GDM1 (cell line): ENCODE data around the gene ELMO2.
"Not testable (repeated sequence)": the region's sequence is repeated elsewhere in the genome, so short reads cannot be mapped to it uniquely, and the experiment has no call there.

Experiments
- DNase-seq: peaks from one replicate; lab custom pipeline; 2025; lab: John Stamatoyannopoulos, UW

The ELMO2 gene

DNA sequence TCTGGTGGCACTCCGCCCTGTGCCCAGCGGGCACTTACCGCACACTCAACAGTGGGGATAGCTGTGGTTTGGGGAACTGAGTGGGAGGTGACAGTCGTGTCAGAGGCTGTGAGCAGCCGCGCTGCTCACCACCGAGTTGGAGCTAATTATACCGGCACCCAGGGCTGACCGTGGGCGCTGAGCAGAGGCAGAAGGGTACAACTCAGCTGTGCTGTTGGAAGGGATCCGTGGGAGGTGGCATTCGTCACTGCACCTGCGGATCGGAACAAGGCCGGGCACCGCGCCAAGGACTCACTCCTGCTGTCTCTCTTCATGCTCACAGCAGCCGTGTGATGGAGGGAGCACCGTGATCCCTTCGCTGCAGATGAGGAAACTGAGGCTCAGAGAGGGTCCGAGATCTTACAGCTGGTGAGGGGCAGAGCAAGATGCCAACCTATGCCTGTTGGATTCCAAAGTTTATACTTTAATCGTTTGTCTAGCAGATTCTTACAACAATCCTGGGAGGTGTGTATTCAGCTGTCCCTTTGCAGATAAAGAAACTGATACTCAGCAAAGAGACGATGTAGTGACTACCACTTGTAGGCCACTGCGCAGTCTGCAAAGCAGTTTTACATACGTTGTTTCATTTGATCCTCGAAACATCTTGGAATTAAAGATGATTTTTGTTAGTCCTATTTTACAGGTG lies 713 bp upstream of the ELMO2 start:
- no peak for DNase-seq

DNA sequence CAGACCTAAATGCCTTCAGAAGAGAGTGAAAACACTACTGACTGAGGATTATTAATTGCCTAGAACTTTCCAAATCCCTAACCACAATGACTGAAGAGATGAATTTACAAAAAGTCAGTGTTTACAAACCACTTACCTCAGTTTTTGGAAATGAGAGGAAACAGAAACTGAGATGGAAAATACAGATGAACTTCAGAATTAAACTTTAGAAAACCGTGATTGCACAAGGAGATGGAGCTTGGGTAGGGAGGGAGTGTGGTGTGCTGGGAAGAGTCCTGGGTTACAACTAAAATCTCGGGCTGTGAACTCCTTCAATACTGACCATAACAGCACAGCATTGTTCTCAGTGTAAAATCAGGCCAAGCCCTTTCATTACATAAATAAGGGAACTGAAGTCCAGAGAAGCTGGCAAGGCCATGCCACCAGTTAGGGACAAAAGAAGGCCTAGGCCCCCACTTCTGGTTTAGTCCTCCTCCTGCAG lies 4.0 kb downstream of the ELMO2 start:
- no peak for DNase-seq

DNA sequence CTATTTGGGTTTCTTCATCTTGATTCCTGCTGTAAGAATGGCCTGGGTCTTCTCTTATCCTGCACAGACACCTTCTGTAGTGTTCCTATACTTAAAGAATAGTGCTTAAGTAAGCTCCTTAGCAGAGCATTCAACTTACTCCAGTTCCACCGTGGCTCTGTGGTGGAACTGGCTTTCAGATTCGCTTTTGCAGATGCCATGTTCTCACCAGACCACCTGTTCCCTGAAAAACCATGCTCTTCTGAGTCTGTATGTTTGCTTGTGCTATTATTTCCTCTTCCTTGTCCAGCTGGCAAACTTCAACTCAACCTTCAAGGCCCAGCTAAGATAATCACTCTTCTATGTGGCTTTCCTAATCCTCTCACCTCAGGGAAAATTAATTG lies 4.9 kb downstream of the ELMO2 start:
- no peak for DNase-seq

DNA sequence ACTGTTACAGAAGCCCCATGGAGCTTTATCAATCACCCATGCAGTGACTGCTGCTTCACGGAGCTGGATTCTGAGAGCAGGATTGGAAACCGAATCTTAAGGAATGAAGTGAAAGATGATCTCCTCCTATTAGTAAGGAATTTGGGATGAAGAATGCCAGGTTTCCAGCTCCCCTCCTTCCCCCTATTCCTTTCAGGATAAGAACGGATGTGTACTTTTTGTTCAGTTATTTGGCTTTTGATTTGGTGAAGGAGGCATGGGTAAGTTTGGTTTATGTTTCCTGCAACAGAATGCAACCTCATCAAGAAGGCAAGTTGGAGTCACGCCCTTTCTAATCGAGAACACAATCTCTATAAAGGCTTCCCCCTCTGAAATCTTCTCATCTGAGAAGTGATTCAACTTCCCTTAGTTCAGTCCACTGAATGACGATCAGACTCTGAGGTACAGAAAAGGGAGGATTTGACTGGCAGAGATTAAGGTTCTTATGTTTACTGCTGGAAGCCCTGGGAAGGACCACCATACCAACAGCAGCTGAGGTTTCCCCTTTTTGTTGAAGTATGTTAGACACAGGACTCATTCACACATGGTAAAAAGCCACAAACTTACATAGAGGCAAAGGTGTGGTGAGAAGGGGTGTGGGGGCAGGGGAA lies 5.5 kb downstream of the ELMO2 start:
- DNase-seq, result no peak

DNA sequence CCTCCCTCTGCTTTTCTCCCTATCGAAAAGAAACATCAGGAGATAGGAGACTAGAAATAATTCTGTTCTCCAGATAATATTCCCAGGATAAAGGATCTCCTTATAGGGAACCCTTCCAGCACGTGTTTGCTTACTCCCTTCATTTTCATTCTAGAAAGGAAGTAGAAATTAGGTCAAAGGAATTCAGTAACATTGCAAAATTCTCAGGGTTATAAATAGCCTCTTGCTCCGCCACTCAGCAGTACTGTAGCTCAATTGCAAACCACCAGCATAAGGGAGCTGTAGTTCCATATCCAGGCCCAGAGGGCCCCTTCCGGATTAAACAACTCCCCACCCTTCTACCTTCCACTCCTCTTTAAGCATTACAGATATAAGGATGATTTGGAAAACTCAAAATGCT lies 6.2 kb downstream of the ELMO2 start:
- DNase-seq, result no peak

DNA sequence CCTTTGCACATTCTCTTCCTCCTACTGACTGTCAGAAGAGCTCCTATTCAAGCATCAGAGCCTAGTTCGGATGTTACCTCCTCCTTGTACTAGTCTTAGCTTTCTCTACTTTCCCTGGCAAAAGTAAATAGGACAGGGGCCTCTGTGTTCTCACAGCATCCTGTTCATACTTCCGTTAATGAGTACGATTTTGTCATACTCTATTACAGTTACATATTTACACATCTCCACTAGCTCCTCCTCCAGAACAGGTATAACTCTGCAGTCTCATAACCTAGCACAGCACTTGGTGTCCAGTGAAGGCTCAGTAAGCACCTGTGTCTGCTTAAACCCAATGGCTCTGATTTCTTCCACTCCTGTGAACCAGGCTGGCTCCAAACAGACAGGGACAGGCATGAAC lies 7.0 kb downstream of the ELMO2 start:
- DNase-seq, result no peak

DNA sequence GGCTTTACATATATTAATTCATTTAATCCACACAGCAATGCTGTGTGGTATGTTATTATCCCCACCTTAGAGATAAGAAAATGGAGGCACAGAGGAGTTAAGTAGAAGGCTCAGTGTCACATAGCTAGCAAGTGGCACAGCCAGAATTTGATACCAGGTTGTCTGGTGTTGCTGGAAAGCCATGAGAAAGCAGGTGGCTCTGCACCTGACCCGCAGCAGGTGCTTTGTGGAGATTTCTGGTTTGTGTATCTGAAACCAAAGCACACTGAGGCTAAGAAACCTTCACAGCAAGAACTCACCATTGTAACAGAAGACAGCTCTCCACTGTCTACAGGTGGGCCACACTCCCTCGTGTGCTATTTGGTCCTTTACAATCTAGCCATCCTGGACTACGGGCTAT lies 7.5 kb downstream of the ELMO2 start:
- DNase-seq, result no peak

DNA sequence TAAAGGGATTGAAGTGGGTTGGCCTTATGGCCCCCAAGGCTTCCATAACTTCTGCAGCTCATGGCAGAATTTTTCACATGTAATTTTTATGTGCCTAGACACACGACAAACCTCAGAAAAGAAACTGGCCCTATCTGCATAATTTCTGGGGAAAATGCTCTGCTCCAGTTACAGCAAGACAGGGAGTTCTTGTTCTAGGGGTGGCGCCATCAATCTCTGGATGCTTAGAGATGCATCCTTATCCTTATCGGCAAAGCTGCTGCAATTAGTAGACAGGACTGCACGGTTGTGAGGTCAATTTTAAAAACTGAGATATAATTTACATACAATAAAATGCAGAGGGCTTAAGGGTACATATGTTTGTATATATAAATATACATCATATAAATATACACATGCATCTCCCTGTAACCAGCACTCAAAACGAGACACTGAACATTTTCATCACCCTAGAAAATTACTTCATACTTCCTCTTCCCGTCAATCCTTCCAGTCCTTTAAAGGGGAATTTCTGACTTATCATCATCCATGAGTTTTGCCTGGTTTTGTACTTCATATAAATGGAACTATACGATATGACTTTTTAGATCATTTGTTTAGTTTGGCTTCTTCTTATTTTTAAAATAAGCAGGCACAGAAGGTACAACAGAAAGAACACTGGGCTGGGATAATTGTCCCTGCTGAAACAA lies 10.2 kb downstream of the ELMO2 start:
- DNase-seq, result no peak

DNA sequence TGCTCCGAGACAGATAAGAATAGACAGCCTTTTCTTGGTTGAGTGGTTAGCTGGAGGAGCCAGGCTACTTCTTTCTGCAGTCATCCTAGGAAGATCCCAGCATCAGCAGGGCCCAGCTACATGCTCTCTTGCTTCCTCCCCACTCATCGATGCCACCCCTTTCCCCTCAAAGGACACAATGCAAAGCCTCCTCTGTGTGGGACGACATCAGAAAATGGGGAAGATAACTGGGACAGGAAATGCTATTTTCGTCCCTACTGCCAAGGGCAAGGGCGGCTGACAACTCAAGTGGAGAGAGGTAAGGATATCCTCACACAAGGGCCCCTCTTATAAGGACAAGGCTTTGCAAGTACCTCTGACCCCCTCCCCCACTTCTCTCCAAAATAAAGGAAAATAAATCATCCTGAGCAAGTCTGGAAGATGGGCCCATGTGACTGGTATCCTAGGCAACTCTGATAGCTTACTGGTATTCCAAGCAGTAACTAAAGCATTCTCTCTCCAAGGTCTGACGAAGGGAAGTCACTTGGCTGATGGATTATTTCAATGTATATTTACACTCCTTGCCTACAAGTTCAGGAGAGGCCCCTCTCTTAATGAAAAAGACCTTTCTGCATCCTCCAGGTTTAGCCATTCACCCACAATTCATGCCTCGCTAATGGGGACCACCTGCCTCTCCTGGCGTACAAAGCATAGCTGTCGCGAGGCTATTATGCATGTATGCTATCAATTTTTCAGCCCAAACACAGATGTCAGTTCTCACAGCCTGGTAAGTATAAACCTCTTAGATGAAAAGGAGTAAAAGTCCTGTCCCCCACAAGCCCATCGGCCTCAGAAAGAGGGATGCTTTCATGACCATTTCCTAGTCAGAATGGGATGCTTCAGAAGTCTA lies 11.3 kb downstream of the ELMO2 start:
- DNase-seq, result no peak

DNA sequence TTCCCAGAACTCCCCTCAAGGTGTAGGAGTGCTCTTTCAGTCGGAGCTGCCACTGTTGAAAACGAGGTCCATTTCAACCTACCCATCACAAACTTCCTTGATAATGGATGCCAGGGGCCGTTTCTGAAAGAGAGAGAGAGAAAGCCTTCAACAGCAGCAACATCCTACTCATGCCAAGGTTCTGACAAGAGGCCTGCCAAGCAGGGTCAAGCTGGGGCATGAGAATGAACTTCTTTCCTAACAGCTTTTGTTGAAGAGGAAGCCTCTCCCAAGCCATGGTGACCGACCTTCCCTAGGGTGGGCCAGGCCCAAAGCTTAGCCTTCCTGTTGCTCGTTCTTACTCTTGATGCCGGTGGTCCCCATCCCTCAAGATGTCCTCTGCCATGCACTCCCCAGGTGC lies 12.4 kb downstream of the ELMO2 start:
- no peak for DNase-seq

DNA sequence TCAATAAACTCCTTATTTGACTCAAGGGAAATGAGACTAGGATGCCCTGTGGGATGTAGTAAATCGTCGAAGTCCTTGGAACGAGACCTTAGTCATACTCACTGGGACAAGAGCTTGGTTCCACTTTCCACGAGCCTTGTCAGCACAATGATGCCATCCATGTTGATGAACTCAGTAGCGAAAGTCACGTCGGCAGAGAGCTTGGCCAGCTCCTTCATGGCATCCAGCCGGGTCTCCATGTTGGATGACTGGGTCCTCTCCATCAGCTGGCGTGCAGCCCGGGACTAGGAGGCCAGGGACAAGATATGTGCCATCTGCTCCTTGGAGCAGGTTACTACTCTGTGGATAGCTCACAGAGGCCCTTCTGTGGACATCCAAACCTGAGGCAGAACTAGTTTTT lies 17.5 kb downstream of the ELMO2 start:
- no peak for DNase-seq

DNA sequence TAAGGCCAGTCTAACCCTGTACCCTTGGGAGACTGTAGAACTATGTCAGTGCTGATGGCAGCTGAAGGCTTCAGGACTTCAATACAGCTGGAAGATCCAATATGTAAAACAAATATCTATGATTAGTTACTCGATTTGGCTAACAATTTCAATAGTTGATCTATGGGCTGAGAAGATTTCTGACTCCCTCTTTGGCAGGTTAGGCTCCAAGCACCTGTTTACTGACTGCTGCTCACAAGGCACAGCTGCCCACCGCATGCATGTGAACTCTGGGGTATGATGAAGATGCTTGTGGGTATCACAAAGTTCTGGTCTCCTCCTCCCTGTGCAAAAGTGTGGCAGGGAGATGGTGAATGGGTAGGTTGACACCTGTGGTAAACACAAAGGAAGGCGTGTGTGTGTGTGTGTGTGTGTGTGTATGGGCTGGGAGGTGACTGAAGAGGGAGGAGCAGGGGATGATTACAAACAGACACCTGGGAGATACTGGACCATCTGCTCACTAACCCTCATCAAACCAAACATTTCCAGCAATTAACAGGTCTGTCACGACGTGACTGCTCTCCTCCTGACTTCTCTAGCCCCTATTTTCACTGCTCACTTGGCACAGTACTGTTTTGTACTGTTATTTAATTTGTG lies 18.1 kb downstream of the ELMO2 start:
- no peak for DNase-seq

DNA sequence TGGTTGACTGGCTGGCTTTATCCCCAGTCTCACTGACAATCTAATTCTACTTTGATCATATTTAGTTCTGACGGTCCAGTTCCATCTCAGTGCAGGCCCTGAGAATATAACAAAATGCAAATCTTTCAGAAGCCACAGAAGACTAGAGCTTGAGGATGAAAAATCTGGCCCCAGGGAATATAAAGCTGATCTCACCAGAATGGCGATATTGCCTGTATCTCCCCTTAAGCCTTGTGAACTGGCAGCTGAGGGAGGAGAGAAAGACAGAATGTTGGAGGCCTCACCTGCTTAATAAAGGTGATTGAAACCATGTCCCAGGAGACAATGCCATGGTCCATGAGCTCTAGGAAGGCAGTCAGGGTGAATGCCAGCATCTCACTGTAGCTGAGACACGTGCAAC lies 19.4 kb downstream of the ELMO2 start:
- DNase-seq, result not testable (repeated sequence)

DNA sequence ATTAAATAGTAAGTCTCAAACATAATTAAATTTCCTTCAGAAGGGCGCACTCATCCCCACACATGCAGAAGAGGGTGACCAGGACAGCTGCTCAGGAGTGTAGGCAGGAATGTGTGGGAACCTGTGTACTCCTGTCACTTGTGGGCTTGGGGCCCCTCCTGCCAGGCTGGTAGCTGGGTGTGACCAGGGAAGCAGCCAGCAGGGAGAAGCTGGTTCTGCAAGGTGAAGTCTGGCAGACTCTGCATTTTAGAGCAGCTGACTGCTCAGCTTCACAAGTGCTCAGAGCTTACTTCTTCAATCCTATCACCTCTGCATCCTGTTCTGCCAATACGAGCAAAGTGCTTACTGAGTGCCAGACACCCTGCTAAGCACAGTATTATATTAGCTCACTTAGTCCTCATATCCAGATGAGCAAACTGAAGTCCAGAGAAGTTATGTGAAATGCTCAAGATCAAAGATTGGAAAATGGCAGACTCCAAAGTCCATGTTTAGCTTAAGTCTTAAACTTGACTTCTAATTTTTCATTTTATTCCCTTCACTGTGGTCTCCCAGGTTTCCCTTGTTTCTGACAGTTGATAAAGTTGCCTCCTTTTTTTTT lies 27.9 kb downstream of the ELMO2 start:
- DNase-seq, result no peak

DNA sequence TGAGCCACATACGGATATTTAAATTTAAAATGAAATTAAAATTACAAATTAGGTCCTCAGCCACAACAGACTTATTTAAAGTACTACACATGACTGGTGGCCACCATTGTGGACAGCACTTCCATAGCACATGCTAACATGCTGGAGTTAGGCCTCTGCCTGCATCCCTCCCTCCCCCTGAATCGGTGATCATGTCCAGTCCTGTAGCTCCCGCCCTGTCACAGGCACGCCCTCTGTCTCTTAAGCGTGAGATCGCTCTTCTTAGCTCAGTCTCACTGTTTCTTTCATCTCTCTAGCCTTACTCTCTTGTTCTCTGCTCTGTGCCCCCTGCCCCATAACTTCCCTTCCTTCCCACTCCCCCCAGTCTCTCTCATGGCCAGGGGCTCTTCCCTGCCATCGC lies 28.9 kb downstream of the ELMO2 start:
- DNase-seq, result no peak

DNA sequence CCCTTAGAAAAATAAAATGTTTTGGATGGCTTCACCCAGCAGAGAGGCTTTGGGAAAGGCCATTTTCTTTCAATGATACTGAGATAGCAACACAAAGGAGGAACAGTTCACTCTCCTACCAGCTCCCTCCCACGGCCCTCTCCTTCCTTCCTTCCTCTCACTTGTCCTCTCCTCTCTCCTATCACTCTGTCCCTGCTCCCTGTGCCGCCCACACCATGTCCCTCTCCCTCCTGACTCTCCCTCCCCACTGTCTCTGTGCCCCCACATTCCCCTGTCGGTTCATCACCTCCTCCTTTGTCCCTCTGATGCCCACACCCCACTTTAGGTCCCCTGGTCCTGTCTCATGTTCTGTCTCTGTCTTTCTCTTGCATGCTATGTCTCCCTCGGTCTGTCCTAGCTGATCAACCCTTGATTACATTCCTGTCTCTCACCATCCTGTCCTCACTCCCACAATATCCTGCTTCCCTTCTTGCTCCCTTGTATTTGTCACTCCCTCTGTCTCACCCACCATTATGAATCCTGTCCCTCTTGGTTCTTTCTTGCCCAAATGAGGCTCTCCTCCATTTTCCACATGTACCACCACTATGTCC lies 30.1 kb downstream of the ELMO2 start:
- no peak for DNase-seq

DNA sequence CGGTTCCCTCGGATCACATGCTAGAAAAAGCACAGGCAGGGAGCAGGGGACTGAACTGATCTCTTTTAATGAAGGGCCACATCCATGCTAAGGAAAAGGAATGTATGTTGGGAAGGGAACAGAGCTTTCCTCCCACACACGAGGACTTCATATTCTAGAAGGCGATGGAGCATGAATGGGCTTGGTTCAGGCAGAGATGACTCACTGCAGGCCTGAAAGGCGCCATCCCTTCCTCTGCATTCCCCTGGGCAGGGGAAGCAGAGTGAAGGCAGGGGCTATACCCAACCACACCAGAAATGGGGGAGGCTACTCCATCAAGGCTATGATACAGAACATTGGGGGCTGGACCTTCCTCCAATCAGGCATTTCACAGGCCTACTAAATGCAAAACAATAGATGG lies 30.6 kb downstream of the ELMO2 start:
- DNase-seq, result no peak

DNA sequence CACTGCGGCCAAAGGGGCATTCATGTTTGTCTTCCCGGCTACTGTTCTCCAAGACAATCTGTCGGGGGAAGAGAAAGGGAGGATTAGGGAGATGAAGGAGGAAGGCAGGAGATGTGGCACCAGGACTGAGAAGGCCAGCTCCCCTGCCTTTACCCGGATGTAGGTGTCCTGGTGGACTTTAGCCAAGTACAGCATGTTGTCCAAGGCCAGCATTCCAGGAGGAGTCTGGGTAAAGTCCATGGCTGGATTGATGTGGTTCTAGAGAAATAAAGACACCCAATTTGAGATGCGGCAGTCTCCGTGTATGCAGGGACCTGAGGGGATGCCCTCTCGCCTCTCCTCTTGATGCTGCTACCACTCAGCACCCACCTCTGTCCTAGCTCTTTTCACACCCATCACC lies 32.0 kb downstream of the ELMO2 start:
- DNase-seq, result no peak

DNA sequence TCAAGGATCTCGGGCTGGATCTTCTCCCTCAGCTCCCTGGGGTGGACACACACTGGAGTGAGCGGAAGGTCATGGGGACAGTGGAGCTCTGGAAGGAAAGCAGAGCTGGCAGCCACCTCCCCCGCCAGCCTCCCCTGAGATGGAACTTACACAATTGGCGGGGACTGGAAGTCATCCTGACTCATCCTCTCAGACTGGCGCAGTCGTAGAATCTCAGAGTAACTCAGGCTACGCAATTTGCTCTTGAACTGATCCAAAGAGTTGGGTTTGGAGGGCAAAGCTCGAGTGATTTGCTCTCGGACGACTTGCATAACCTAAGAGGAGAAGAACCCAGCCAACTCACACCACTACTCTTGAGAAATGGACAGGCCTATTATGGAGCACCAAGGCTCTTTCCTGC lies 34.8 kb downstream of the ELMO2 start:
- no peak for DNase-seq

DNA sequence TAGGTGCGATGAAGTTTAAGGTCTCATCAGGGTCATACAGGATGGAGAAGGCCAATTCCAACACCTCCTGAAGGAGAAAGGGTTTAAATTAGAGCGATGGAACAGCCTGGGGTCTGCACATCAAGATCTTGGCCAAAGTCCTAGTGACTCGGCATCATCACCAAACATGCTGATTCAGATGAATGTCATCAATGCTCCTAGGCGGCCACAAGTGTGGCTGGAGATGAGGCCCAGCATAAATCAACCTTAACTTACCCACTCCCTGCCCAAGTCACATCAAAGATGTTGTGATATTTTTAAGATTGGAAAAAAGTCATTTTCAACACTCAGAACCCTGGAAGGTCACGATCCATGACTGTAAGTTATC lies 37.5 kb downstream of the ELMO2 start:
- DNase-seq, result no peak
